Activated naive CD4-positive, alpha-beta T cell treated with Interleukin-2 at 50 U/mL for 16 hours (primary cell): ENCODE measurements around the gene TSR3.
A peak's percentile ranks its signal among the peaks of the same experiment; 100 is the strongest.

Experiments used
- DNase-seq: peaks from one replicate; pipeline ENCODE4 v3.0.0-alpha.2; 2020

TSR3 gene

GRCh38 chr16:1377406-1378010, 25.8 kb upstream of the TSR3 start:
- DNase-seq, result no peak

DNA sequence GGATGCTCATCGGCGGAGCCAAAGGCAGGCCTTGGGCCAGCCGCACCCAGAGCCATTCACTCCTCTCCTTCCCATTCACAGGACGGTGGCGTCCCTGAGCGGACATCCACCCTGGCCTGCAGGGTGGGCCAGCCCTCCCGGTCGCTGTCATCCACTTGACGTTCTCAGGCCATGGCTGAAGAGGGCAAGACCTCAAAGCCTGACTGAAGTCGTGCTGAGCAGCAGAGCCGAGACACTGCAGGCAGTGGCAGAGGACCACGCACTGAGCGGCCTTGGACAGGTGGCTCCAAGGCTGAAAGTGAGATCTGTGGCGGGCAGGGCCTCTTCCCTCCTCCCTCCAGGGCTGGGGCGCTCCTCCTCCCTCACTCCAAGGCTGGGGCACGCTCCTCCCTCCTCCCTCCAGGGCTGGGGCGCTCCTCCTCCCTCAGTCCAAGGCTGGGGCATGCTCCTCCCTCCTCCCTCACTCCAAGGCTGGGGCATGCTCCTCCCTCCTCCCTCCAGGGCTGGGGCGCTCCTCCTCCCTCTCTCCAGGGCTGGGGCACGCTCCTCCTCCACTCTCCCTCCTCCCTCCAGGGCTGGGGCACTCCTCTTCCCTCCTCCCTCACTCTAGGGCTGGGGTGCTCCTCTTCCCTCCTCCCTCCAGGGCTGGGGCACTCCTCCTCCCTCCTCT, 24.2 kb upstream of the TSR3 start:
- DNase-seq, result no peak

- no peak for DNase-seq
These were observed 23.6 kb upstream of the TSR3 start for GRCh38 chr16:1375298-1375640.

- DNase-seq, result no peak
These were observed 23.0 kb upstream of the TSR3 start for GRCh38 chr16:1374418-1375297.

GRCh38 chr16:1372292-1372950, 20.7 kb upstream of the TSR3 start:
- no peak for DNase-seq

GRCh38 chr16:1371054-1371978, 19.6 kb upstream of the TSR3 start:
- DNase-seq, result no peak

DNA sequence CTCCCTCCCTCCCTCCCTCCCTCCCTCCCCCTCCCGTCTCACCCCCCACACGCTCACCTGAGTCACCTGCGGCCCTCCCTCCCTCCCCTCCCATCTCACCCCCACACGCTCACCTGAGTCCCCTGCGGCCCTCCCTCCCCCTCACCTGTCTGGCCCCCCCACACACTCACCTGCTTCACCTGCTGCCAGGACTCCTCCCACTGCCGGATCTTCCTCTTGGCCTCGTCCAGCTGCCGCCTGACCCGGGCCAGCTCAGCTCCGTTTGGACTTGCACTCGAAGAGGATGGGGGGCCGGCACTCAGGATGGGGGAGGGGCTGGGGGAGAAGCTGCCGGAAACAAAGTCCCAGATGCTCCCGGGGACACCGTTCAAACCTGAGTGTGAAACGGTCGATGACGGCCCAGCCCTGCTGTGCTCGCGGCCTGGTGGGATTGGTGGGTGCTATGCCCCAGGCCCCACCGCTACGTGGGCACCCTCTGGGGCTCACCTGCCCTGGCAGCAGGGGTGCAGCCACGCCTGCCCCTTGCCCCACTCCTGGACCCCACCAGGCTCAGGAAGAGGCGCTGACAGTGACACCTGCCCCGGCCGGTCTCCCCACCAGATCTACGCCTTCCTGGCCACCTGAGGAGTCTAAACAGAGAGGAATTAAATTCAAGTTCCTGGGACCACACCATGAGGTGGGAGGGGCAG, 16.0 kb upstream of the TSR3 start:
- no peak for DNase-seq

DNA sequence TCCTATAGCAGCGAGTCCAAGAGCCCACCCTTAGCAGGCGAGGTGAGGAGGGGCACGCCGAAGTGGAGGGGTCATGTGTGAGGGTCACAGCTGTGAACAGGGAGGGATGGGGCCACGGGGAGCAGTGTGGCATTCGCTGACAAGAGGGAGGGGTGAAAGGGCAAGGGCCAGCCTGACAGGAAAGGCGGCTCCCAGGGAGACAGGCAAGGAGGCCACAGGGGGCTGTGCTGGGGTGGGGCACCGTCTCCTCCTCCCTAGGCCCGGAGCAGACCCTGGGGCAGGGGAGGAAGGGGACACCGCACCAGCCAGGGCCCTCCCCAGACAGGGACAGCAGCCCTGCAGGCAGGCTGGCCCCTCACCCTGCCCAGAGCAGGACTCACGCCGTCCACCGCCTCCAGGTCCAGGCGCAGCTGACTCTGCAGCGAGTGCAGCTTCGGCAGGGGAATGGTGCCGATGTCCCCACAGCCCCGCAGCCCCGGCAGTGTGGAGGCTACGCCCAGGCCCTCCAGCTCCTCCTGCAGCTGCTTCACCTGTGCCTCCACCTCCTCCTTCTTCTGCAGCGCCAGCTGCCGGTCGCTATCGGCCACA, 15.1 kb upstream of the TSR3 start:
- no peak for DNase-seq

GRCh38 chr16:1366060-1366711, 14.5 kb upstream of the TSR3 start:
- DNase-seq, result no peak

GRCh38 chr16:1364510-1364909, 12.8 kb upstream of the TSR3 start:
- no peak for DNase-seq

DNA sequence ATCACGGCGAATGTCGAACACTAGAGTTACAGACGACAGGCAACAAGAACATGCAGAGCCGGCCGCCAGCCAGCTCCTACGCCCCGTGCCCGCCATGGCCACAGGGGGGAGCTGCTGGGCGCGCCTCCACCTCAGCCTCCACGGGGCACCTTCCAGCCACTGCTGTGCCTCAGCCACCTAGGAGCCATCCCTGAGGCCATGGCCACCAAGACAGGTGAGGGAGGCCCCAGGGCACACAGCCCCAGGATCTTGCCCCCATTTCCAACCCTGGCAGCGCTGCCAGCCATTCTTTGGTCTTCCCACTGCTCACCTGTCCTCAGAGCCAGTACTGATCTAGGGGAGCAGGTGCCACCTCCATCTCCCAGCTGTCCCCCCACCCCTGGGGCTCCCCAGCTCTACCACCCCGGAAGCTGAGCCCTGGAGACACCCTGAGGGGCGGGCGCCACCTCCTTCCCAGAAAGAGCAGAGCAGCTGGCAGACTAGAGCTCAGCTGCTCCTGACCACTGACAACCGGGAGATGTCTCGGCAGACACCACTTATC, 11.9 kb upstream of the TSR3 start:
- peak; percentile 75 for DNase-seq

- DNase-seq, result no peak
These were observed 11.1 kb upstream of the TSR3 start for GRCh38 chr16:1362807-1363206.

GRCh38 chr16:1361685-1362360, 10.1 kb upstream of the TSR3 start:
- DNase-seq, result no peak

GRCh38 chr16:1357906-1358566, 6.4 kb upstream of the TSR3 start:
- DNase-seq, result no peak

DNA sequence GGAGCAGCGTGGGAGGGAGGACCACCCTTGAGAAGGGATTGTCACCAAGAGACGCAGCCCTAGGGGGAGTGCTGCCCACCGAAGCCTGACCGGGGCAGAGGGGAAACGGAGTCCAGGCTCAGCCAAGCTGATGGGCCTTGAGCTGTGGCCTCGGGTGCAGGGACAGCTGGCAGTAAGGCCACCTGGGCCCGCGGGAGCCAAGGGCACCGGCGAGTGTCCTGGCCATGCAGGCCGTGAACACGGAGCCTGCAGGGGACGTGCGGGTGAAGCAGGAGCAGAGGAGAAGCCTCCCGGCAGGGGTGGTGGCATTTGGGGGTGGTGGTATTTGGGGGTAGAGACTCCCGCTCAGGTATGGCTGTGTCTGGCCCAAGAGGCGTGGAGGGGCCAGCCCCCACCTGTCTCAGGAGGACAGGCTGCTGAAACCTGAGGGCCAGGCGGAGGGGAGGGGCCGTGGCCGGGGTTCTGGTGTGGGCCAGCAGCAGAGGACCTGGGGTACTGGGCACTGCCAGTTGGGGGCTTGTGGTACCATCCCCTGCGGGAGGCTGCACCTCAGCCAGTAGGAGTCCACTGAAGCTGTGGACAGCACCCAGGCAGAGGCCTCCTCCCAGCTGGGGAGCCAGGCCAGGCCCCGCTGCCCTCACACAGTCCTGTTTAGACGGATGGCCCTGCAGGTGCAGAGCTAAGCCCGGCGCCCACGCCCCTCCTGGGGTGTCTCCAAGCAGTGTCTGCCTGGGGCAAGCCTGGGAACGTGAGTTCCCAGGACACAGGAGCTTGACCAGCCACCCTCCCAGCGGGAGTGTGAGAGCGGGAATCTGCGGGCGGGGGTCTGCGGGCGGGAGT, 4.6 kb upstream of the TSR3 start:
- no peak for DNase-seq

GRCh38 chr16:1355591-1355990, 3.9 kb upstream of the TSR3 start:
- no peak for DNase-seq

DNA sequence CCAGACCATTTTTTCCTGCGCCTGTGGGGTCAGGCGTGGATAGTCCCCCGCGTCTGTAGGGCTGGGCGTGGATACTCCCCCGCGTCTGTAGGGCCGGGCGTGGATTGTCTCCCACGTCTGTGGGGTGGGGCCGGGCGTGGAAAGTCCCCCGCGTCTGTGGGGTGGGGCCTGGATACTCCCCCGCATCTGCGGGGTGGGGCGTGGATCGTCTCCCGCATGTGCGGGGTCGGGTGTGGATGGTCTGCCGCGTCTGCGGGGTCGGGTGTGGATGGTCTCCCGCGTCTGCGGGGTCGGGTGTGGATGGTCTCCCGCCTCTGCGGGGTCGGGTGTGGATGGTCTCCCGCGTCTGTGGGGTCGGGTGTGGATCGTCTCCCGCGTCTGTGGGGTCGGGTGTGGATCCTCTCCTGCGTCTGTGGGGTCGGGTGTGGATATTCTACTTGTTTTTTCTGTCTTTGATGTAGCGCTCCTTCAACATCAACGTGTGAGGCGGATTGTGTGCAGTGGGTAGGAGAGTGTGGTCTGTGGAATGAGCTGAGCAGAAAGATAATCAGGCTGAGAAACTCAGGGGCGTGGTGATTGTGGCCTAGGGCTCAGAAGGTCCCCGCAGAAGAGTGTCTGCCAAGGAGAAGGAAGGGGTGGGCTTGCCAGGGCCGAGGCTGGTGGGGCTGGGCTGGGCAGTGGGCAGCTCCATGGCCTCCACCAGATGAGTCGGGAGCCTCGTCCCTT, 3.3 kb upstream of the TSR3 start:
- DNase-seq, result no peak

DNA sequence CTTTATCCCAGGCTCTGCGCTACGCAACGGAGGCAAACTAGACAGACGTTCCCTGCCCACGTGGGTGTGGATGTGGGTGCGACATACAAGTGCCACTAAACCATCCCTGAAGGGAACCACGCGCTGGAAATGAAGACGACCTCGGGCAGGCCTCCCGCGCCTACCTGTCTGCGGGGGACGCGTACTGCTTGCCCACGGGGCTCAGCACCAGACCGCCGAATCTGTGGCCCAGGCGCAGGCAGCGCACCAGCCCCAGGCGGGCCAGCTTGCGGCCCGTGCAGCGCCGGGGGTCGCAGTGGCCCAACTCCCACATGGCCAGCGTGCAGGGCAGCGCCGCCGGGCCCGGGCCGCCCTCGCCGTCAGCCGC, 480 bp downstream of the TSR3 start:
- DNase-seq, result no peak
